ENCODE data around the gene UTP4. TPM values are rescaled to one million over a fixed set of nuclear protein-coding genes. Genes with fewer than 3 reads are reported as not detected.

UTP4 gene
- total RNA-seq, 2 donors from 2014 or later = 19.2 to 32.9 TPM

GRCh38 chr16:69217433-69217832, 85.0 kb downstream of the UTP4 start:
- Histone ChIP-seq H3K4me1 (no peaks in the 10 kb centered on the region), H3K9me3 (no peaks in the 10 kb centered on the region), H3K27ac (no peak overlapping the region), H3K27me3 (no peaks in the 10 kb centered on the region), H3K9ac (ENCODE audit: low read depth in 2 of 2, low read length in 2 of 2) (no peak overlapping the region), H3K4me3 (no peak overlapping the region), H3K36me3 (no peaks in the 10 kb centered on the region)
- intact Hi-C loops (cut with DNase I) = no loop called here
- TF ChIP-seq CTCF (IDR thresholded peaks at IDR 0.05) = no peak
- DNase-seq = no peak

Other genes with a start within 250 kb of the UTP4 start
- 10 to 100 TPM in 1 of 2 donors, 1 to 10 TPM in 1; 5.1 to 19.9 TPM for gene HAS3, start 27.0 kb upstream of the UTP4 start, total RNA-seq
- gene CHTF8, start 61 bp upstream of the UTP4 start, total RNA-seq = 100 to 1,000 TPM in 1 of 2 donors, 10 to 100 TPM in 1; 82.9 to 143 TPM
- 10 to 100 TPM; 34.5 to 34.8 TPM for gene SNTB2, start 54.5 kb downstream of the UTP4 start, total RNA-seq
- 10 to 100 TPM; 32.0 to 33.6 TPM for gene VPS4A, start 178.7 kb downstream of the UTP4 start, total RNA-seq
- gene PDF, start 197.9 kb downstream of the UTP4 start, total RNA-seq = 10 to 100 TPM; 13.2 to 35.1 TPM
- 10 to 100 TPM; 28.4 to 44.5 TPM for gene COG8, start 206.9 kb downstream of the UTP4 start, total RNA-seq
- gene NIP7, start 207.1 kb downstream of the UTP4 start, total RNA-seq = 10 to 100 TPM; 22.0 to 23.7 TPM
- 1 to 10 TPM; 3.6 to 6.0 TPM for gene TMED6, start 219.1 kb downstream of the UTP4 start, total RNA-seq